ENCODE measurements around the gene FEM1C. TPM values are rescaled to one million over a fixed set of nuclear protein-coding genes. Genes with fewer than 3 reads are reported as not detected.
A peak's percentile ranks its signal among the peaks of the same experiment; 100 is the strongest.

Gene FEM1C
- total RNA-seq, 1 donor, result 17.4 TPM

DNA sequence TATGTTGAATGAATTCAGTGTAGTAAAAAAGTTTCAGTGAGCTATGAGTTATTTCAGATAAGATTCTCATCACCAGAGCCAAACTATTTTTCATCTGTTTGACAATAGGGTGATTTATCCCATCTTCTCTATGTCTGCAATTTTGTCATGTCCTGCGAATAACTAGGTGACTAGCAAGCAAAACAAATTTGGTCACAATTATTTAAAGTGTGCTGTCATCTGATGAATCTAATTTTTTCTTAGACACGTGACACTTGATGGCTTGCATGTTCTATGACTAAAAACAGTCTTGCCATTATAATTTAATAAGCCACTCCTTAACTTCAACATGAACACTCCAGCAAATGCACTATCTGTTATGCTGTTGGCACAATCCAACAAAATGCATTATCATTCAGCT, 35.0 kb downstream of the FEM1C start:
- H3K4me1 ChIP-seq (ENCODE audit: insufficient read depth, low read length), result peaks cover 12% of the 10 kb centered on the region
- no peak overlapping the region for H3K4me3 ChIP-seq (ENCODE audit: insufficient read depth, low read length)
- H3K36me3 ChIP-seq (ENCODE audit: insufficient read depth, low read length), result no peaks in the 10 kb centered on the region
- no peak overlapping the region for H3K27ac ChIP-seq (ENCODE audit: low read depth, low read length)
- DNase-seq (ENCODE audit: insufficient read length, low spot score, missing footprints), result no peak
- H3K27me3 ChIP-seq (ENCODE audit: insufficient read depth, low read length), result no peaks in the 10 kb centered on the region
- no peaks in the 10 kb centered on the region for H3K79me2 ChIP-seq (ENCODE audit: insufficient read depth, low read length)
- no peaks in the 10 kb centered on the region for H3K9me3 ChIP-seq (ENCODE audit: low read depth, low read length)
- no peak overlapping the region for H3K4me2 ChIP-seq (ENCODE audit: insufficient read depth, low read length)
- H4K20me1 ChIP-seq (ENCODE audit: insufficient read depth, low read length), result no peaks in the 10 kb centered on the region
- TF ChIP-seq, protein P1, sequence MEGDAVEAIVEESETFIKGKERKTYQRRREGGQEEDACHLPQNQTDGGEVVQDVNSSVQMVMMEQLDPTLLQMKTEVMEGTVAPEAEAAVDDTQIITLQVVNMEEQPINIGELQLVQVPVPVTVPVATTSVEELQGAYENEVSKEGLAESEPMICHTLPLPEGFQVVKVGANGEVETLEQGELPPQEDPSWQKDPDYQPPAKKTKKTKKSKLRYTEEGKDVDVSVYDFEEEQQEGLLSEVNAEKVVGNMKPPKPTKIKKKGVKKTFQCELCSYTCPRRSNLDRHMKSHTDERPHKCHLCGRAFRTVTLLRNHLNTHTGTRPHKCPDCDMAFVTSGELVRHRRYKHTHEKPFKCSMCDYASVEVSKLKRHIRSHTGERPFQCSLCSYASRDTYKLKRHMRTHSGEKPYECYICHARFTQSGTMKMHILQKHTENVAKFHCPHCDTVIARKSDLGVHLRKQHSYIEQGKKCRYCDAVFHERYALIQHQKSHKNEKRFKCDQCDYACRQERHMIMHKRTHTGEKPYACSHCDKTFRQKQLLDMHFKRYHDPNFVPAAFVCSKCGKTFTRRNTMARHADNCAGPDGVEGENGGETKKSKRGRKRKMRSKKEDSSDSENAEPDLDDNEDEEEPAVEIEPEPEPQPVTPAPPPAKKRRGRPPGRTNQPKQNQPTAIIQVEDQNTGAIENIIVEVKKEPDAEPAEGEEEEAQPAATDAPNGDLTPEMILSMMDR (IDR thresholded peaks at IDR 0.05; ENCODE audit: extremely low read depth, low read depth, low read length), result no peak
- H2AFZ ChIP-seq (ENCODE audit: low read length), result no peak overlapping the region

DNA sequence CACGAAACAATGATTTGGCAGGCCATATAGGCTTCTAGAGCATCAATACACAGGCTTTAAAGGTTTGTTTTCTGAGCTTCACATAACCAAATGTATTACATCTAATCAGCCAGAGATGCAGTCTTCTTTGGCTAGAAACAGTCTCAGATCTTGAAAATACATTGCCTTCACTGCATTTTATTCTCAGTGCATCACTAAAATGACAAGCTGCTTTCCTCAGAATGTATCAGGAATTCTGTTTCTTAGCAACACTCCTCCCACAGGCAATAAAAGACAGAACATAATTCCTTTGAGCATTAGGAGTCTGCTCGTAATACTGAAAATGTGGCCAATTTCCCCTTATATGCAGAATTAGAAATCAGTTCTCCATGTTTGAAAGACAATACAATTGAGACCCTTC, 36.9 kb downstream of the FEM1C start:
- Histone ChIP-seq H4K20me1 (ENCODE audit: insufficient read depth, low read length) (no peaks in the 10 kb centered on the region), H3K4me1 (ENCODE audit: insufficient read depth, low read length) (peaks cover 12% of the 10 kb centered on the region), H3K27ac (ENCODE audit: low read depth, low read length) (peak overlapping the region; percentile 74), H3K4me3 (ENCODE audit: insufficient read depth, low read length) (no peak overlapping the region), H3K79me2 (ENCODE audit: insufficient read depth, low read length) (no peaks in the 10 kb centered on the region), H3K9me3 (ENCODE audit: low read depth, low read length) (no peaks in the 10 kb centered on the region), H3K27me3 (ENCODE audit: insufficient read depth, low read length) (no peaks in the 10 kb centered on the region), H2AFZ (ENCODE audit: low read length) (no peak overlapping the region), H3K36me3 (ENCODE audit: insufficient read depth, low read length) (no peaks in the 10 kb centered on the region), H3K4me2 (ENCODE audit: insufficient read depth, low read length) (peak overlapping the region; percentile 26)
- TF ChIP-seq, protein P1 (IDR thresholded peaks at IDR 0.05; ENCODE audit: extremely low read depth, low read depth, low read length), result no peak
- DNase-seq (ENCODE audit: insufficient read length, low spot score, missing footprints), result peak; percentile 65

DNA sequence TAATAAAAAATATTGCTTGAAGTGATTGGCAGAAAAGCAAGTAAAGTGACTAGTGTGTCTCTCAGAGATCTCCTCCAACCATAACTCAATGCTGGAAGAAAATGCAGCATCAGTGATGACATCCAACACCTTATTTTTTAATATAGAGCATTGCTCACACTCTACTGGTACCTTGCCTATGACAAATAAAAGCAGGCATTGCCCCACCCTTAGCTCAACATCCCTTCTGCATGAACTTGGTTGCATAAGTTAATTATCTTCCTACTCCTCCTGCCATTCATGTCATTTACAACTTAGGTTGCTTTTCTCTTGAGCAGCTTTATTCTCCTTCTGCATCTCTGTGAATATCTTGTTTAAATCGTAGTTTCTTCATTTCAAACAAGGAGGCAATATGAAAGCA, 41.2 kb downstream of the FEM1C start:
- TF ChIP-seq, protein P1 (IDR thresholded peaks at IDR 0.05; ENCODE audit: extremely low read depth, low read depth, low read length), result no peak
- no peak overlapping the region for H3K27ac ChIP-seq (ENCODE audit: low read depth, low read length)
- DNase-seq (ENCODE audit: insufficient read length, low spot score, missing footprints), result no peak
- no peaks in the 10 kb centered on the region for H3K36me3 ChIP-seq (ENCODE audit: insufficient read depth, low read length)
- H3K9me3 ChIP-seq (ENCODE audit: low read depth, low read length), result no peaks in the 10 kb centered on the region
- no peak overlapping the region for H3K4me2 ChIP-seq (ENCODE audit: insufficient read depth, low read length)
- no peaks in the 10 kb centered on the region for H3K27me3 ChIP-seq (ENCODE audit: insufficient read depth, low read length)
- no peak overlapping the region for H2AFZ ChIP-seq (ENCODE audit: low read length)
- H3K4me3 ChIP-seq (ENCODE audit: insufficient read depth, low read length), result no peak overlapping the region
- peaks cover 12% of the 10 kb centered on the region for H3K4me1 ChIP-seq (ENCODE audit: insufficient read depth, low read length)
- no peaks in the 10 kb centered on the region for H4K20me1 ChIP-seq (ENCODE audit: insufficient read depth, low read length)
- H3K79me2 ChIP-seq (ENCODE audit: insufficient read depth, low read length), result no peaks in the 10 kb centered on the region

DNA sequence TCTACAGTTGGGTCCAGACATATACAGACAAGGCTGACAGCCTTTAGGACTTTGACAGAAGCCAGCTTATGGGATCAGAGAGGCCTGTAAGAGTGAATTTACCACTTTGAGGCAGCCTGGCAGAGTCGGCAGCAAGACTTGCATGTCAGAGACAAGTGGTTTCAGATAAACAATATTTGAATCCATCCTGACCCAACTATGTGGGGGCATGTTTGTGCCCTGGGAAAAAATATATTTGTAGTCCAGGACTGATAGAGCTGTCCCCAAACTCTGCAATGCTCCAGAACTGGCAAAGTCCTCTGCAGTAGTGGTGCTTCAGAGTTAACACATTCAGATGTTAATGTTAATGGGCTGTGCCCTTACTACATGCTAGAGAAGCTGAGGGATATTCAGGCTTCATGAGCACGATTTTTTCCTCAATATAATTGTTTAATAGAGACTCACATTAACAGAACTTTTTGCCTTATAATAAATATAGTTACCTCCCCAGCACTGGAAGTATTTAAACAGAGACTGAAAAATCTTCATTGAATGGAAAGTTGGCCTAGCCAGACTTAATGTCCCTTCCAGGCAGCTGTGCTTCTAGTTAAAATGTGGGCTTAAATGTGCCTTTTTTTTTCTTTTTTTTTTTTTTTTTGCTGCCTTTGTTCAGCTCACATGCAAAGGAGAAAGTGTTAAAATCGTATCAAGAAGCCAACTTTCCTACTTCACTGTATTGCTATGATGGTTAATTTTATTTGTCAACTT, 42.9 kb downstream of the FEM1C start:
- H3K4me1 ChIP-seq (ENCODE audit: insufficient read depth, low read length), result no peaks in the 10 kb centered on the region
- no peaks in the 10 kb centered on the region for H4K20me1 ChIP-seq (ENCODE audit: insufficient read depth, low read length)
- no peaks in the 10 kb centered on the region for H3K9me3 ChIP-seq (ENCODE audit: low read depth, low read length)
- H3K27ac ChIP-seq (ENCODE audit: low read depth, low read length), result no peak overlapping the region
- H2AFZ ChIP-seq (ENCODE audit: low read length), result no peak overlapping the region
- H3K36me3 ChIP-seq (ENCODE audit: insufficient read depth, low read length), result no peaks in the 10 kb centered on the region
- no peaks in the 10 kb centered on the region for H3K27me3 ChIP-seq (ENCODE audit: insufficient read depth, low read length)
- TF ChIP-seq, protein P1 (IDR thresholded peaks at IDR 0.05; ENCODE audit: extremely low read depth, low read depth, low read length), result no peak
- H3K79me2 ChIP-seq (ENCODE audit: insufficient read depth, low read length), result no peaks in the 10 kb centered on the region
- DNase-seq (ENCODE audit: insufficient read length, low spot score, missing footprints), result no peak
- no peak overlapping the region for H3K4me2 ChIP-seq (ENCODE audit: insufficient read depth, low read length)
- no peak overlapping the region for H3K4me3 ChIP-seq (ENCODE audit: insufficient read depth, low read length)

All from osteoblast (primary cell).